HG02798 (cell line): ENCODE data around the gene SLC6A11.

Experiments
- ATAC-seq: cut with Tn5 transposase; IDR thresholded peaks from one replicate; pipeline ENCODE4 v1.9.1; 2021; ENCODE audit warnings: mild to moderate bottlenecking; ENCODE audit not compliant: unreplicated experiment, poor library complexity

The SLC6A11 gene

GRCh38 chr3:10927551-10927950 lies 111.5 kb downstream of the SLC6A11 start:
- ATAC-seq: no peak

GRCh38 chr3:10928407-10928960 lies 112.5 kb downstream of the SLC6A11 start:
- no peak for ATAC-seq

DNA sequence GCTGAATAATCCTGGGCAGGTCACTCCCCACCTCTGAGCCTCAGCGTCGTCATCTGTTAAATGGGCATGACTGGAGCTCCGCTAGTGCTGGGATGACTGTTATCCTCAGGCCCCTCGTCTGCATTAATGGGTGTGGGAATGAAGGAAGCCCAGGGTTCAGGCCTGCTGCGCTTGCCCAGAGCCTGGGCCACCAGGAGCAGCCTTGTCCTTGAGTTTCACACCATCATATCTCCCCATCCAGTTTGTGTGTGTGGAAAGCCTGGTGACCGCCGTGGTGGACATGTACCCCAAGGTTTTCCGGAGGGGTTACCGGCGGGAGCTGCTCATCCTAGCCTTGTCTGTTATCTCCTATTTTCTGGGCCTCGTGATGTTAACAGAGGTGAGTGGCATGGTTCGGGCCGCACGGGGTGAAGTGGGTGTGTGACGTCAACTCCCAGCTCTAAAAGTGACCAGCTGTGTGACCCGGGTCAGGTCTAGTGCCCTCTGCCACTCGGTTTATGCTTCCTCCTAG lies 113.0 kb downstream of the SLC6A11 start:
- no peak for ATAC-seq

DNA sequence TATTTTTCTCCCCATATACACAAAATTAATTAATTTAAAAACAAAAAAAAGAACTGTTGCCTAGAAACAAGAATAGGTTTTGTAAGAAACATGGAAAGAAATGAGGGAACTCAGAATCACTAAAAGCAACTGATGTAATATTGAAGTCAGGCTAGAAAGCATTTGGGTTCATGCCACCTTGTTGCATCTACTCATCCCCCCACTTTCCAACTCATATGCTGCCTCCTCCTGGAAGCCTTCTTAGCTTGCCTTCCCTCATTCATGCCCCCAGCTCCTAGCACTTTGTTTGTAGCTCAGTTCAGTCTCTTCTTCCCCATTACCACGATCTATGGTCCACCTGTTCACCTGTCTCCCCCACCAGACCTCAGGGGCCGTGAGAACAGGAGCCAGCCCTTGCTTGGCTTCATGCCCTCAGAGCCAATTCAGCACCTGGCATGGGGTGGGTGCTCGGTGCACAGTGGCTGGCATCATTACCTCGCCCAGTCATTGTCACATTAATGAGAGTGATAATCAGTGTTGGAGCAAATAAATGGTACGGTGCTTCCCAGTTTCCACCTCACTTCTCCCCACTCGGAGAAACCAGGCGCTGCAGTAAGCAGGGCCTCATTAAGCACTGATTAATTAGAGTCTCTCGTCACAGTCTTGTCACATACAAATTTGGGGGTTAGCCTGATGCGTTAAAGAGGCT lies 114.1 kb downstream of the SLC6A11 start:
- no peak for ATAC-seq

- no peak for ATAC-seq
Observed at GRCh38 chr3:10930666-10931040, 114.6 kb downstream of the SLC6A11 start.

GRCh38 chr3:10932596-10932995 lies 116.6 kb downstream of the SLC6A11 start:
- ATAC-seq: no peak

- no peak for ATAC-seq
Observed at GRCh38 chr3:10933021-10933420, 117.0 kb downstream of the SLC6A11 start.

DNA sequence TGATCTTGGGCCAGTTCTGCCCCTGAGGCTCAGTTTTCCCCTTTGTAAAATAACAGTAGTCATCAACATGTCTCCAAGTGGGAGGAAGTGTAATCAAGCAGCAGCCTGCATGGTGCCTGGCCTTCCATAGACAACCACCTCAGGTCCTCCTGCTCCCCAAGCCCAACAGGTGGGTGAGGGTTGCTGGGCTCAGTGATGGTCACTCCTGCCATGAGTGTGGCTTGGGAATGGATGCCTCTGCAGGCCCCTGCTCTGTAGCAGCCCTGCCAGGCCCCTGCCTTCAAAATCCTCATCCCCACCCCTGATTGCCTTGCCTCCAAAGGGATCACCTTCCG lies 117.4 kb downstream of the SLC6A11 start:
- ATAC-seq: no peak

DNA sequence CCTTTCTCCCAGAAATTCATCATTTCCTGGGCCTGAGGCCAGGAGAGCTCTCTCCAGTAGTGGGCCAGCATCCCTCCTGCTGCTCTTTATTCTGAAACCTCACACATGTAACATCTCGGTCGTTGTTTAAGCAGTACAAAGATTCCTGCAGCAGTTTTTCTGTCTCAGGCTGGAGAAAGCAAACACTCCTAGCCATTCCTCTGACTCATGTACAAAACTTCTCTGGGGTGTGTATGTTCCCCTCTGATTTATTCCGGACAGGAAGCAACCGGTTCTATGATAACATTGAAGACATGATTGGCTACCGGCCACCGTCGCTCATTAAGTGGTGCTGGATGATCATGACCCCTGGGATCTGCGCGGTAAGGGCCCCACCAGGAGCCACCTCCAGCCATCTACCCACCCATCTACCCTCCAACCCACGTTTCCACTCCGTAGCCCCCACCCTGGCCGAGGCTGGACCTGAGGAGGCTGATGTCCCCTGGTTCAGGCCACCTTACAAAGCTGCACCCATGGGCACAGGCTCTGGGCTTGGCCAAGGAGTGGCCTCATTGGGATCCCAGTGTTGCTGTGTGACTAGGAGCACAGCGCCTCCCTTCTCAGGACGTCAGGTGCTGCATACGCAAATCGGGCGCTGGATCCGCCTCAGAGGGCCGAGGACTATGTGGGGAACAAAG lies 117.9 kb downstream of the SLC6A11 start:
- ATAC-seq: no peak

DNA sequence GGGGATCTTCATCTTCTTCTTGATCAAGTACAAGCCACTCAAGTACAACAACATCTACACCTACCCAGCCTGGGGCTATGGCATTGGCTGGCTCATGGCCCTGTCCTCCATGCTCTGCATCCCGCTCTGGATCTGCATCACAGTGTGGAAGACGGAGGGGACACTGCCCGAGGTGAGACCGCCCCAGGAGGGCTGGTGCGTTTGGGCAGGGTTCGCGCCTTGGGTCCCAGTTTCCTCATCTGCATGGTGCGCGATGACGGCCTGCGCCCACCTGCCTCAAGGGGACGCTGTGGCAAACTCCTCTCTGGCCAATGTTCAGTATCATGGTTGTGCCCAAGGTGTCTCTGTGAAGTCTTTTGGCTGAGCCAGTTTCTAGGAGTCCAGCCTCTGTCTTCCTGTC lies 119.0 kb downstream of the SLC6A11 start:
- ATAC-seq: no peak

- ATAC-seq: no peak
Observed at GRCh38 chr3:10935846-10936631, 120.0 kb downstream of the SLC6A11 start.

- no peak for ATAC-seq
Observed at GRCh38 chr3:10936686-10937085, 120.7 kb downstream of the SLC6A11 start.

DNA sequence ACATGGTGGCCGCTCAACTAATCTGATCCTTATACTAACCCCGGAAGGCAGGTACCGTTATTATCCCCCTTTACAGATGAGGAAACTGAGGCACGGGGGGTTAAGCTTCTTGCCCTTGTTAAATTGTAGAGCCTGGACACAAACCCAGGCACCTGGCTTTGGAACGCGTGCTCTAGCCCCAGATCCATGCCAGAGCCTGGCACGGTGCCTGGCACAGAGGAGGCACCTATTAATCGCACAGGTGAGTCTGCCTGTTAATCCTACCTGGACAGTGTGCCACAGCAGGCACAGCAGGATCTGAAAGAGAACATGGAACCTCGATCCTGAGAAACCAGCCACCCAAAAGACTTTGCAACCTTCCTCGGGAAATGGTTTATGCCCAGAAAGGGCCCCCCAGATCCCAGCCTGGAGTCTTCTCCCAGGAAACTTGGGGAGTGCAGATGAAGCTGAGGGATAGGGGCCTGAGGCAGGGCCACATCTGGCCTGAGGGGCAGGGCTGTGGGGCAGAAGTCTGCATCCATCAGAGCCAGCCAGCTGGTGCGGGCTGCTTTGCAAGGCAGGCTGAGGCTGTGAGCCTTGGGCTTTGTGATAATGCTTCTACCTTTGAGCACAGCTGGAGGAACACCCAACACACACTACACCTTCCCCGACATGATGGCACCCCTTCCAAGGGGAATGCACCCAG lies 121.3 kb downstream of the SLC6A11 start:
- no peak for ATAC-seq

DNA sequence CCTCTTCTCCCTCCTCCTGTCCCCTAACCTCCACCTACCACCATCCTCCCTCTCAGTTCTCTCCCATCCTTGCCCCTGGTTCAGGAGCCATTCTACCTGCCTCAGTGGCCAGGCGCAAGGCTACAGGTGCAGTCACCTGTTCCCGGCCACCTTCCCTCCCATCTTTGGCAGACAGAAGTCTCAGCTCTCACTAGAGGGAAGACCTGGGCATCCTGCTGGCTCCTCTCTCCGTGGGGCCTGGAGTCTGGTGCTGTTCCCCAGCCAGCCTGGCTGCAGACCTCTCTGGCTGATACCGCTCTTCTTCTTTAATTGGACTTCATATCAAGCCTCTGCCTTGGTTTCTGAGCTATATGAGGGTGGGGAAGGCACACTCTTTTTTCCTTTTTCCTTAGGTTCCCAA lies 123.5 kb downstream of the SLC6A11 start:
- no peak for ATAC-seq

- no peak for ATAC-seq
Observed at GRCh38 chr3:10940106-10940505, 124.1 kb downstream of the SLC6A11 start.

GRCh38 chr3:10941972-10942371 lies 125.9 kb downstream of the SLC6A11 start:
- no peak for ATAC-seq

- no peak for ATAC-seq
Observed at GRCh38 chr3:10942690-10943205, 126.7 kb downstream of the SLC6A11 start.

DNA sequence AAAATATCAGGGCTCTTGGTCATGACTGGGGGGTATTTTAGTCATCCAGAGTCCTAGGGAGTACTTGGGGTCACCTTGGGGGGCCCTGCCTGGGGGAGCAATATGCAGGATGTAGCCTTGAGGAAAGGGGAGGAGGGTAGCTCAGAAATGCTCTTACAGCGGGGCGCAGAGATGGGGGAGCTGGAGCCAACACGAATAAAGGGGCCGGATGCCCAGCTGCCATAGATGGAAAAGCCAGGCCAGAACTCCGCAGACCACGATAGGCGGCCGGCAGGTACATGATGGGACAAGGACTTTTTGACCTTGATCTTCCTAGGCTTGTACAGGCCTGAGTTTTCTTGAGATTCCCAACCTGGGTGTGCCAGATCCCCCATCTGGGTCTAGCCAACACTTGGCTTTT lies 128.8 kb downstream of the SLC6A11 start:
- no peak for ATAC-seq

DNA sequence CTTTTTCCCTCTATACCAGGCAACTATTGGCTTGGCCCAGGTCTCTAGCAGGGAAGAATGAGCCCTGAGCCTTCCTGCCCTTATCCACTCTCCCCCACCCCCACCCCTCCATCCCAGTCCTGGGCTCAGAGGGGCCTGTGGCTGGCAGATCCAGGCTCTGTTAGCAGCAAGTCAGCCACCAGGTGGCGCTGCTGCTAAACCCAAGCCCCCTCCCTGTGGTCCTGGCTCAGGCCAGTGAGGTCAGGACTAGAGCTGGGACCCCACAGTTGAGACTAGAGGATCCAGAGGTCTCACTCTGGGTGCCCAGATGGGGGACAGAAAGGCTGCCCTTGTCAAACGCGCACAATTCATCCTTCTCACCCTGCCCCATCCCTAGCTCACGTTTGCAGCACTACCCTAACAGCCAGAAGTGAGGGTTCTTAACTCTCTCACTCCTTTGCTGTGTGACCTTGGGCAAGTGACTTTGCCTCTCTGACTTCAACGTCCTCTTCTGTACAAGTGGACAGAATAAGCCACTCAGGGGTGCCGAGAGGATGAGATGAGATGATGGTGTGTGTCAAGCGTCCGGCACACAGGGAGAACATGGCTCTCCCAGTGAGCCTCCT lies 129.8 kb downstream of the SLC6A11 start:
- peak; percentile 75 for ATAC-seq

DNA sequence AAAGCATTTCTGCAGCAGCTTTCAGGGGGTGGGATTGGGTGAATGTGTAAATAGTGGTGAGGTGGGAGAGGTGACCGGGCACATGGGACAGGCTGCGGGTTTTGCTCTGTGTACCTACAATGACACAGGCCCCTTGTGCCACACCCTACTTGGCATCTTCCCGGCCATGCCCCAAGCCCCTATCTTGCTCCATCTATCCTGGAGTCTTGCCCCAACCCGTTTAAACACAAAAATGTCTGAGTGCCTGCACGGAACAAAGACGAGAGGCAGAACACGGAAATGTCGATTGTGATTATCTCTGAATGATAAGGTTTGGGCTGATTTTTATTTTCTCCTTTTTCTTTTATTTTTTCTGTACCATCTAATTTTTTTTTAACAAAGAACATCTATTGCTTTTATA lies 130.5 kb downstream of the SLC6A11 start:
- ATAC-seq: no peak
